ENCODE data around the gene PPP1R8.

GRCh38 chr1:27879374-27880082 is 48.9 kb downstream of the PPP1R8 start:
- TF ChIP-seq ZNF274 (IDR thresholded peaks at IDR 0.05; ENCODE audit: borderline replicate concordance, extremely low read depth, low read length) = no peak
- TF ChIP-seq, protein P1, sequence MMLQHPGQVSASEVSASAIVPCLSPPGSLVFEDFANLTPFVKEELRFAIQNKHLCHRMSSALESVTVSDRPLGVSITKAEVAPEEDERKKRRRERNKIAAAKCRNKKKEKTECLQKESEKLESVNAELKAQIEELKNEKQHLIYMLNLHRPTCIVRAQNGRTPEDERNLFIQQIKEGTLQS (IDR thresholded peaks at IDR 0.05; ENCODE audit: insufficient read depth, low read depth, low read length) = no peak
- no peak for TF ChIP-seq YY1 (IDR thresholded peaks at IDR 0.05; ENCODE audit: low read depth, low read length)
- TF ChIP-seq, protein P2, sequence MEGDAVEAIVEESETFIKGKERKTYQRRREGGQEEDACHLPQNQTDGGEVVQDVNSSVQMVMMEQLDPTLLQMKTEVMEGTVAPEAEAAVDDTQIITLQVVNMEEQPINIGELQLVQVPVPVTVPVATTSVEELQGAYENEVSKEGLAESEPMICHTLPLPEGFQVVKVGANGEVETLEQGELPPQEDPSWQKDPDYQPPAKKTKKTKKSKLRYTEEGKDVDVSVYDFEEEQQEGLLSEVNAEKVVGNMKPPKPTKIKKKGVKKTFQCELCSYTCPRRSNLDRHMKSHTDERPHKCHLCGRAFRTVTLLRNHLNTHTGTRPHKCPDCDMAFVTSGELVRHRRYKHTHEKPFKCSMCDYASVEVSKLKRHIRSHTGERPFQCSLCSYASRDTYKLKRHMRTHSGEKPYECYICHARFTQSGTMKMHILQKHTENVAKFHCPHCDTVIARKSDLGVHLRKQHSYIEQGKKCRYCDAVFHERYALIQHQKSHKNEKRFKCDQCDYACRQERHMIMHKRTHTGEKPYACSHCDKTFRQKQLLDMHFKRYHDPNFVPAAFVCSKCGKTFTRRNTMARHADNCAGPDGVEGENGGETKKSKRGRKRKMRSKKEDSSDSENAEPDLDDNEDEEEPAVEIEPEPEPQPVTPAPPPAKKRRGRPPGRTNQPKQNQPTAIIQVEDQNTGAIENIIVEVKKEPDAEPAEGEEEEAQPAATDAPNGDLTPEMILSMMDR (IDR thresholded peaks at IDR 0.05; ENCODE audit: control extremely low read depth in 1 of 3, insufficient read depth in 1 of 3, low read depth in 1 of 3, low read length in 3 of 3) = no peak
- TF ChIP-seq RFX5 (IDR thresholded peaks at IDR 0.05; ENCODE audit: borderline replicate concordance, low read depth, low read length) = no peak

Measured in H1 (cell line).